HG03354 (cell line): ENCODE data around the gene CHRNG.

Source experiments
- ATAC-seq: cut with Tn5 transposase; IDR thresholded peaks from one replicate; pipeline ENCODE4 v1.9.1; 2021; ENCODE audit warnings: mild to moderate bottlenecking; ENCODE audit not compliant: unreplicated experiment, poor library complexity, severe bottlenecking

CHRNG gene

GRCh38 chr2:232541961-232542714 lies 2.6 kb downstream of the CHRNG start:
- no peak for ATAC-seq

- no peak for ATAC-seq
Observed at GRCh38 chr2:232542715-232543467, 3.4 kb downstream of the CHRNG start.

GRCh38 chr2:232543491-232543890 lies 4.0 kb downstream of the CHRNG start:
- no peak for ATAC-seq

- no peak for ATAC-seq
Observed at GRCh38 chr2:232543928-232544631, 4.6 kb downstream of the CHRNG start.

GRCh38 chr2:232544674-232545073 lies 5.2 kb downstream of the CHRNG start:
- ATAC-seq, result no peak

GRCh38 chr2:232545511-232546375 lies 6.3 kb downstream of the CHRNG start:
- no peak for ATAC-seq

- ATAC-seq, result no peak
Observed at GRCh38 chr2:232547991-232548390, 8.5 kb downstream of the CHRNG start.

- ATAC-seq, result peak; percentile 17
Observed at GRCh38 chr2:232549655-232550353, 10.3 kb downstream of the CHRNG start.

- ATAC-seq, result peak; percentile 95
Observed at GRCh38 chr2:232550354-232551249, 11.1 kb downstream of the CHRNG start, which contains the start of the genes EIF4E2 and TIGD1. Gene EIF4E2 (plus strand): TSS chr2:232550689. CDS start chr2:232550725, 36 bp downstream. Gene TIGD1 (minus strand): TSS chr2:232550557. CDS start chr2:232549882, 675 bp downstream.

GRCh38 chr2:232551250-232551638 lies 11.8 kb downstream of the CHRNG start:
- no peak for ATAC-seq

- ATAC-seq, result no peak
Observed at GRCh38 chr2:232551776-232552175, 12.3 kb downstream of the CHRNG start.

- no peak for ATAC-seq
Observed at GRCh38 chr2:232556426-232556825, 16.9 kb downstream of the CHRNG start.

- no peak for ATAC-seq
Observed at GRCh38 chr2:232562515-232563151, 23.1 kb downstream of the CHRNG start.

GRCh38 chr2:232563580-232563979 lies 24.1 kb downstream of the CHRNG start:
- ATAC-seq, result no peak

GRCh38 chr2:232567721-232568120 lies 28.2 kb downstream of the CHRNG start:
- ATAC-seq, result no peak

GRCh38 chr2:232568161-232568560 lies 28.7 kb downstream of the CHRNG start:
- ATAC-seq, result no peak

- ATAC-seq, result no peak
Observed at GRCh38 chr2:232569541-232569940, 30.0 kb downstream of the CHRNG start.
